HG03342 (cell line): Measurements from ENCODE around the gene TOP3A.

Source experiments
- ATAC-seq: cut with Tn5 transposase; IDR thresholded peaks from one replicate; pipeline ENCODE4 v1.9.1; 2021; ENCODE audit warnings: mild to moderate bottlenecking, moderate library complexity; ENCODE audit not compliant: unreplicated experiment

Gene TOP3A

DNA sequence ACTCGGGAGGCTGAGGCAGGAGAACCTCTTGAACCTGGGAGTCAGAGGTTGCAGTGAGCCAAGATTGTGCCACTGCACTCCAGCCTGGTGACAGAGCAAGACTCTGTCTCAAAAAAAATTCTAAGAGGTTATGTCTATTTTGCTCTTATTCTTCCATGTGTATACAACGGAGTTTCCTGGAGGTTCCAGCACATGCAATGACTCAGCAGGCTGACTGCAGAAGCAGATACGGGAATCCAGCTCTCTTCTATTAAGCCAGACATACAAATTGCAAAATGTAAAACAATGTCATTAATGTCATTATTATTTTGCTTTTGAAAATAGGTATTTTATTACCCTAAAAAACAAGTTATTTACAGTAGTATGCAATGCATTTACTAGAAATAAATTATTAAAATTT lies 35.9 kb downstream of the TOP3A start:
- no peak for ATAC-seq

DNA sequence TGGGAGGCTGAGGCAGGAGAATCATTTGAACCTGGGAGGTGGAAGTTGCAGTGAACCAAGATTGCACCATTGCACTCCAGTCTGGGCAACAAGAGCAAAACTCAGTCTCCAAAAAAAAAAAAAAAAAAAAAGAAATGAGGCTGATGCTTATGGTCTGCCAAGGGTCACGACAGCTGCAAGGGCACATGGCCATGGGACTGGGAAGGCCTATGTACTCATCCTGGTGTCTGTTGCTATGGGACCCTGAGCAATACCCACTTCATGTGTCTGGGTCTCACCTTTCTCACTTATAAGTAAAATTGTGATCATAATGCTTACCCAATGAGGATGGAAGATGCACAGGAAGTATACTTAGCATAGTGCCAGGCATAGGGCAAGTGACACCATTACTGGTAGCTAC lies 37.7 kb downstream of the TOP3A start:
- no peak for ATAC-seq

DNA sequence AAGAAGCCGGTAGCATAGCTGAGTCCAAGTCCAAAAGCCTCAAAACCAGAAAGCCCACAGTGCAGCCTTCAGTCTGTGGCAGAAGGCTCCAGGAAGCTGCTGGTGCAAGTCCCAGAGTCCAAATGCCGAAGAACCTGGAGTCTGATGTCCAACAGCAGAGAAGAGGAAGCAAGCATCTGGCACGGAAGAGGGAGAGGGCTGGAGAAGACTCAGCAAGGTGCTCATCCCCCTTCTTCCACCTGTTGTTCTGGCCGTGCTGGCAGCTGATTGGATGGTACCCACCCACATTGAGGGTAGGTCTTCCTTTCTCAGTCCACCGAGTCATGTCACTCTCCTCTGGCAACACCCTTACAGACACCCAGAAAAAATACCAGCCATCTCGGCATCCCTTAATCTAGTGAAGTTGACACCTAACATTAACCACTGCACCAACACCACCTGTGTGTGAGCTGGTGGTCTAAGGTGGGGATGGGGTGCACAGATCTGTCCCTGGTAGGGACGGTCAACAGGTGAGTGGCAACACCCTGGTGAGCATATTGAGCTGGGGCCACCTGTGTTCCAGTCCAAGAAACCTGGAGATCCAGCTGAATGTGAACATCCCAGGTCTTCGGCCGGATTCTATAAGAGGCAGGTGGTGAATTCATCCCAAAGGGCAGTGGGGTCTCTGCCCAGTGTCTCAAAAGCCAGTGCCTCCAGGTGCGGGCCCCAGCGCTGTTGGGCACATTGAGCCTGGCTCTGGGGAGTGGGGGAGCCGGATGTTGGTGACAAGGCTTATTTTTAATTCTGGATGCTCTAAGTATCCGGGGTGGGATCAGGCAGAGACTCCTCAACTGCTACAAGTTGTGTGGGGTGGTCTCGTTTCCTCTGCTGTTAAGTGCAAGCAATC lies 44.5 kb downstream of the TOP3A start:
- no peak for ATAC-seq

DNA sequence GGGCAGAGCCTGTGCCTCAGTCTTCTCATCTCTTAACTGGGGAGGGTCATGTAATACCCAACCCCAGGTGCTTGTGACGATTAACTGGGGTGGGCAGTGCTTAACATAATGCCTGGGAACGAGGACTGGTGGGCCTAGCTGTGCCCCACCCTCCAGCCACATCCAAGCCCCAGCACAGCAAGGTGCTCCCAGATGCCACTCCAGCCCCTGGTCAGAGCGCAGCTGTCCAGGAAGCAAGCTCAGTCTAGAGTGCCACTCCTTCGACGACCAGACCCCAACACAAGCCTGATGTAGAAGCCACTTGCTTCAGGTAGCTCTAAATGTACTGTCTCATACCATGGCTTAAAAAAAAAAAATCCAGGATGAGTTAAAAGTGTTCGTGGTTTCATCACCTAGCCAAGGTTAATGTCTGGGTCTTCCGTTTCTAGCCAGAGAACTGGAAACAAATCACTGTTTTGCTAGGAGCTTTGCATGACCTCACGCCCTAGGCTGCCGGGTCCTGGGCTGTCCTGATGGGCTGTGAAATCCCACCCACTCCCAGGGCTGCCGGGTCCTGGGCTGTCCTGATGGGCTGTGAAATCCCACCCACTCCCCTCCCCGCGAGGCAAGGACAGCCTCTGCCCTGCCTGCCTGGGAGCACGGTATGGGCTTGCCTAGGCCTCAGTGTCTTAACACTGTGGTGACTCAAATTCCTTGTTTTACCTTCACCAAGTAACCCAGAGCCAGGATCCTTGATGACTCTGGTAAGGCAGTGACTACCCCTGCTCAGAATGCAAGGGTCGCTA lies 46.7 kb downstream of the TOP3A start:
- ATAC-seq: no peak

DNA sequence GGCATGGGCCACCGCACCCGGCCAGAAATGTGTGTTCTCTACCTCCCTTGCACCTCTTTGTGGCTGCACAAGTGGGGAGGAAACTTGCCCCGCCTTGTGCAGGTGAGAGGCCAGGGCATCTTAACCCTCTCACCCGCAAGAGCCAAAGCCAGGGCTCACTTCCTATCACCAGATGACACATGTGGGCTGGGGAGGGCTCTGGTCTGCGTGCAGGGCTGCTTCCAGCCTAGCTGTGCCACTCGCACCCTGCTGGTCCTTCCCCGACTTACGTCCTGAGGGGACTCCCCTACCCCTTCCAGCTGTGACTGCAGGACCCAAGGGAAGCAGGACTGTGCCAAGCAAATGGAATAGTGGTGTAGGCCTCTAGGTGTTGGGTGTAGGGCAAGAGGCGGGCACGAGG lies 47.4 kb downstream of the TOP3A start:
- no peak for ATAC-seq

DNA sequence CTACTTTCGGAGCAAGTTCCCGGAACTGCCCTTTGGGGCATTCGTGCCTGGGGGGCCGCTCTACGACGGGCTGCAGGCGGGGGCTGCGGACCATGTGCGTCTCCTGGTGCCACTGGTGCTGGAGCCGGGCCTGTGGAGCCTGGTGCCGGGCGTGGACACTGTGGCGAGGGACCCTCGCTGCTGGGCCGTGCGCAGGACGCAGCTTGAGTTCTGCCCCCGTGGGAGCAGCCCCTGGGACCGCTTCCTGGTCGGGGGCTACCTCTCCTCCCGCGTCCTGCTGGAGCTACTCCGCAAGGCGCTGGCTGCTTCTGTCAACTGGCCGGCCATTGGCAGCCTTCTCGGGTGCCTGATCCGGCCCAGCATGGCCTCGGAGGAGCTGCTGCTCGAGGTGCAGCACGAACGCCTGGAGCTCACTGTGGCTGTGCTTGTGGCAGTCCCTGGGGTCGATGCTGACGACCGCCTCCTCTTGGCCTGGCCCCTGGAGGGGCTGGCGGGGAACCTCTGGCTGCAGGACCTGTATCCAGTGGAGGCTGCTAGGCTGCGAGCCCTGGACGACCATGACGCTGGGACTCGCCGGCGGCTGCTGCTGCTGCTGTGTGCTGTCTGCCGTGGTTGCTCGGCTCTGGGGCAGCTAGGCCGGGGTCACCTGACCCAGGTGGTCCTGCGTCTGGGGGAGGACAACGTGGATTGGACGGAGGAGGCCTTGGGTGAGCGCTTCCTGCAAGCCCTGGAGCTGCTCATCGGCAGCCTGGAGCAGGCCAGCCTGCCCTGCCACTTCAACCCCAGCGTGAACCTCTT lies 50.7 kb downstream of the TOP3A start:
- no peak for ATAC-seq

DNA sequence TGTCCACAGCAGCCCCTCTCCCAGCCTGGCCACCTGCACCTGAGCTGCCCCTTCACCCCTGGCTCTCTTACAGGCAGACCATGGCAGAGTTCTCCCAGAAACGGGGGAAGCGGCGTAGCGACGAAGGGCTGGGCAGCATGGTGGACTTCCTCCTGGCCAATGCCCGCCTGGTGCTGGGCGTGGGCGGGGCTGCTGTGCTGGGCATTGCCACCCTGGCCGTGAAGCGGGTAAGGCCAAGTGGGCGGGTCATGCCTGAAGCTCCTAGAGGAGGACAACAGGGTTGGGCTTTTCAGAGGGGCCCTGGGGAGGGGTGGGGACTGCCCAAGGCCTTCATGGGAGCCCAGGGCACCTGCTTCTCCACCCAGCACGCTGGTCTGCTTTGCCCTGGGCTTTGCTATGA lies 52.2 kb downstream of the TOP3A start:
- no peak for ATAC-seq

DNA sequence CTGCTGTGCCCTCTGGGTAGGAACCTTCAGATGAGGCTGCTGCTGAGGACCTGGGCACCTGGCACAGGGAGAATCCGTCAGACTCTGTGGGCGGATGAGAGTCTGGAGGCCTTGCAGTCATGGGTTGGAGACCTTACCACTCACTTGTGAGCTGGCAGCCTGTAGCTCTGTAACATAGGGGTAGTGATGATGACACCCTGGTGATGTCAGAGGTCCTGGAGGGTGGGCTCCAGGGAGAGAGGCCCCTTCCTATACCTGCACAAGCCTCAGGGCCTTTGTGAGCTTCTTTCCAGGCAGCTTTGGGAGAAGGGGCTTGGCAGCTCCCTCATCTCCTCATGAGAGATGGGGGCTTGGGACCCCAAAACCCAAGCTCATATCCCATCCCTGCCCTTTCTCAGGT lies 52.7 kb downstream of the TOP3A start:
- no peak for ATAC-seq

DNA sequence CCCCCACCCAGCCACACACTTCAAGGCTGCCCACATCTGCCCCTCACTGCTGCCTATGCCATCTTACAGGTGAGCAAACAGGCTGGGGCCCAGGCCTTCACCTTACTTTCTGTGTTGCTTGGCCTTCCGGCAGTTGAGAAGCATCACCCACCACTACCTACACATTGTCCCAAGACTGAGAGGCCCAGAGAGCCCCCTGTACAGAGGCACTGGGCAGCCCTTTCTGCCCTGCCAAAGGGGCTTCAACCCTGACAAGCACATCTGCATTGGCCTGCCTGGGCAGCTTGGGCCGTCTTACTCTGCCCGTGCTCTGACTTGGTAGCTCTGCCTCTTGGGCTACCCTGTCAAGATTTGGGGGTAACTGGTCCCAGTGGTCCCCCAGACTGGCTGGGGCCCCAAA lies 53.1 kb downstream of the TOP3A start:
- ATAC-seq: no peak

DNA sequence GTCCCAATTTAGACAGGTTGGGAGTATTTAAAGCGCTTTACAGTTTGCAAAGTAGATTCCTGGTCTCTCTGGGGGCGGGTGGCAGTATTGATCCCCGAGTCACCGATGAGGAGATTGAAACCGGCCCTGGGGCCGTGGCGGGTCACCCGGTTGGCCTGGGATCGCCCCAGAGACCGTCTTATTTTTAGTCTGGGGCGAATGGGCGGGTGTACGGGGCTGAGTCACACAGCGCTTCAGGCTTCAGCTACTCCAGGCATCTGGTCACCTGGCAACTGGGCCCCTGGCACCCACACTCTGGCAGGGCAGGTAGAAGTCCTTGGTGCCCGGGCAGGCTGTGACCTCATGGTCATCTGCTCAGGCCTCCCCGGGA lies 53.7 kb downstream of the TOP3A start:
- peak; percentile 10 for ATAC-seq

DNA sequence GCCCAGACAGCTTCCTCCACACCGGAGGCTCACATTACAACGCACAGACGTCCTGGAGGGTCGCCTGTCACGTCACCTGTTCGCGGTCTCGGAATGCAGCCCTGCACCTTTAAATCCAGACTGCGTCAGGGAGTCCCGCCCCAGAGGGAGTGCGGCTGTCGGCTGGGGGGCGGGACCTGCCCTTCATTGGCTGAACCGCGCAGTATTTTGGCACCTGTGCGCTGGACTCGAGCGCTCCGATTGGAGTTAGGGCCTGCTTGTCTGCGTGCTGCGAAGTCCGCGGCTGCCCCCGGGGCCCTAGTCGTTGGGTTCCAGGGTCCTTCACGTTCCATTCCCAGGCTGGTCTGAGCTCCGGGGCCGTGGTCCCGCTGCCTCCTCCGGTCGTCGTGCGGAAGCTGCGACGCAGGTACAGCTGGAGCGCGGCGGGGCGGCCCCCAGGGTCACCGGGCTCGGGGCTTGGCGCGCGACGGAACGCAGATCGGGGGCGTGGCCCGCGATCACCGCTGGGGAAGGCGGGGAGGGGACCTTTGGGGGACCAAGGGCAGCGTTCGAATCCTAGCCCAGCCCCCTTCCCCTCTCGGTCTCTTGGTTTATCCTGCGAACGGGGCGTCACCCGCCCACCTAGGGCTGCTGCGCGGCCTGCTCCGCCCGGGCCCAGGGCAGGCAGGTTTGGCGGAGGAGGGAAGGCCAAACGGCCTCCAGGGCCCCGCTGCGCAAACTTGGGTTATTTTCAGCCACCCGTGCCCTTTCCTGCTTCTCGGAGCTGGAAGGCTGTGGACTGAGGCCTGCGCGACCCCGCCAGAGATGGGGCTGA lies 54.3 kb downstream of the TOP3A start, which contains the start of gene MIEF2:
Gene MIEF2 (plus strand): TSS at position 331 of the 814 bp plus-strand sequence. CDS start 2,059 bp downstream, outside the sequence.
- peak; percentile 79 for ATAC-seq

DNA sequence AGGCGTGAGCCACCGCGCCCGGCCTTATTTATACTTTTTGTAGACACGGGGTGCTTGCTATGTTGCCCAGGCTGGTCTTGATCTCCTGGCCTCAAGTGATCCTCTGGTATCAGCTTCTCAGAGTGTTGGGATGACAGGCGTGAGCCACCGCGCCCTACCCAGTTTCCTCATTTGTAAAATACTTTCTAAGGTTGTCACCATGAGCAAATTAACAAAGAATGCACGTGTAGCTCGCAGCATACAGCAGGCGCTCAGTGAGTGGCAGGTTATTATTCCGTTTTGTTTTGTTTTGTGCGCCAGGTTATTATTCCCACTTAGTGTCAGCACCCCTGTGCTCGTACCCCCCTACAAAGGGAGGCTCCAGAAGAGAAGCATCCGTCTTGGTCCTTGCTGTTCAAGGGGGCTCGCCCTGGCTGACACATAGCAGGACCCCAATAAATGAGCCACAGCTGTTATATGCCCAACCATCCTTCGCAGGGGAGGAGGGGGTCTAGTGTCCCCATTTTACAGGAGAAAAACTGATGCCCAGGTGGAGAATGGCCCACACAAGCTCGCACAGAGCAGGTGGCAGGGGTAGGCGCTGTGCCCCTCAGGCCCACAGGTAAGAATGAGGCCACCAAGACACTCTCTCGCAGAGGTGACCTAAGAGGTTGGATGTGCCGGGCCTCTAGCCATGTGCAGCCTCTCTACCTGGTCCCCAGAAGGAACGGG lies 55.0 kb downstream of the TOP3A start:
- ATAC-seq: no peak

DNA sequence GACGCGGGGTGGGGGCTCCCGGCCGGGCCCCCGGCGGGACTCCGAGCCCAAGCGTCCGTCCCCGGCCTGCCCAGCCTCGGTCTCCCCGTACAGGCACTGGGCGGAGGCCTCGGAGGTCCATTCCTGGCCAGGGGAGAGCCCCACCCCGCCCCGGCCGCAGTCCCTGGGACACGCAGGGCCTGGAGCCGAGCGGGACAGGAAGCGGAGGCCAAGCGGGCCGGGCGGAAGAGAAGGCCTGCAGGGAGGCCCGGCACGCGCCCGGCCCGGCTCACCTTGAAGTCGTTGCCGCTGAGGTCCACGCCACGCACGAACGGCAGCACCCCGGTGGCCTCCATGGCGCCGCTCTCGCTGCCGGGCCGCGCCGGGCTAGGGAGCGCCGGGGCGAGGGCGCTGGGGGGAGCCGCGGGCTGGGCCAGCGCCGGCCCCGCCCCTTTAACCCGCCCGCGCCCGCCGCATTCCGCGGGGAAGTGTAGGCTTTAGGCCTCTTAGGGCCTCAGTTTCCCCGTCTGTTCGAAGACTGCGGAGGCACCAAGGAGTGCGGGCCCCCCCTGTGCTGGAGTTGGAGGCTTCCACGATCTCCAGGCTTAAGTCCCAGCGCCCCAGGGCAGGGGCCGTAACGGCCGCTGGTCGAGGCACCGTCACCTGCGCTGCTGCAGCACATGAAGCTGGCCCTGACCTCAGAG lies 56.3 kb downstream of the TOP3A start, which contains the start of gene FLII:
Gene FLII (minus strand): TSS at position 383 of the 683 bp plus-strand sequence. CDS start 48 bp downstream, at position 335.
- peak; percentile 26 for ATAC-seq

DNA sequence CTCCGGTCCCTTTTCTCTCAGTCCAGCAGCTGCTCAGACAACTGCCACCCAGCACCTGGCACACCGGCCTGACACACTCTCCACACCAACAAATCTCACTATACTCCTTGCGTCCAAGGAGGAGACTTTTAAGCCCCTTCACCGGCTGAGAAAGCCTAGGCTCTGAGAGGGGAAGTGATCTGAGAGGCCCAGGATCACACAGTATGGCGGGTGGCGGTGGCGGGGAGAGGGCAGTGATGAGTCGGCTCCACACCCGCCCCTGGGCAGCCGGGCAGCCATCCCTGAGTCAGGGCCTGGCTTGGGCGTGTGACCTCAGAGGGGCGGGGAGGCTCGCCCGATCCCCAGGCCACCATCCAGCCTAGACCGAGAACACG lies 56.8 kb downstream of the TOP3A start:
- ATAC-seq: no peak

DNA sequence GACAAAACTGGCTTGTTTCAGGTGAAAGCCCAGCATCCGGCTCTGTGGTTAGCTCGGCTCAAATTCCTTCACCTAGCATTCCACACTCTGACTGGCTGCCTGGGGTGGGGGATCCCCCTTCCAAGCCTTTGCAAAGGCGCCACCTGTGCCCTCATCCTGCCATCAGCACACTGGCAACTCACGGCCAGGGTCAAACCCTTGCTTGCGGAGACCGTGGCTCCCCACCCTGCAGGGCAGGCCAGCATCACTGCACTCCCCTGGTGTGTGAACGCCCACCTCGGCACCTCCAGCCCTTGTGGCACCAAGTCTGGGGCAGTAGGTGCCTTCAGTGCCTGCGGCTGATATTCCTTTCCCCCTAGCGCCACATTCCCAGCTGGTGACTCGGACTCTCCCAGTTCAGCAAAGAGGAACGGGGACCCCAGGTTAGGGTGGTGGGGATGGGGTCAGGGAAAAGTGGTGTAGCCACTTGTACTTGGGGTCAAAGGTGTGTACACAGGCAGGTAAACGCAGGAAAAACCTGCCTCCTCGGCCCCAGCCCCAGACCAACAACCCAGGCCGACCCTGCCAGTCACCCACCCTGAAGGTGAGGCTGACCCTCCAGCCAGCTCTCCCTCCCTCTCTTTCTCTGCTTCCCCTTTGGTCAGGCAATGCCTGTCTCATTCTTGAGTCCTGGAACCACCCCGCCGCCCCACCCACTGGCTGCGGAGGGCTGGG lies 57.4 kb downstream of the TOP3A start:
- no peak for ATAC-seq

DNA sequence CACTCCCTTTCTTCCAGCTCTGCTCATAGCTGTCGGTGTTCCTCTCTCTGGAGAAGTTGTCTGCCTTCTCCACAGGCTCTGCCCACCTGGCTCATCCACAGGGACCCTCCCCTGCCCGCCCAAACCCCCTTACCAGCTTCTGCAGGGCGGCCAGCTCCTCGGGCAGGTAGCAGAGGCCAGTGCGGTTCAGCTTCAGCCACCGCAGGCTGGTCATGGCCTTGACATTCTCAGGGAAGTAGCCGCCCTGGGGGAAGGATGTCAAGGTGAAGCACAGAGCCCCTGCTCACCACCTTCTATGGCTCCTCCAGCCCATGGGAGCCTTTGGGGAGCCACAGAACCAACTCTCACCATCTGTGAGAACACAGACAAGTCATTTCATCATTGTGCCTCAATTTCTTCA lies 58.0 kb downstream of the TOP3A start:
- no peak for ATAC-seq

DNA sequence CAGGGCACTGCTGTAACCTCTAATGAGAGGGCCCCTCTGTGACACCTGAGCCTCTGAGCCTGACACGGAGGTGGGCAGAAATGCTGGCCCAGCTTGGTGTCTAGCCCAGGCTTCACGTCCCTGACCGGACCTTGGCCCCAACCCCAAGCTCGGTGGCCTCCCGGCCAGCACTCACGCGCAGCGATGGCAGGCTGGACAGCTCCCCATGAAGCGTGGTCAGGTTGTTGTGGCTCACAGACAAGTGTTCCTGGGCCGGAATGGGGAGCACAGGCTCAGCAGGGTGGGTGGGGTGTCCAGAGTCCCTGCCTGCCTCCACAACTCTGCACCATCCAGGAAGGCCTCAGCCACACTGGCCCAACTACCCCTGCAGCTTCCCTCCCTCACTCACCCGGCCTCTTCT lies 58.4 kb downstream of the TOP3A start:
- no peak for ATAC-seq

DNA sequence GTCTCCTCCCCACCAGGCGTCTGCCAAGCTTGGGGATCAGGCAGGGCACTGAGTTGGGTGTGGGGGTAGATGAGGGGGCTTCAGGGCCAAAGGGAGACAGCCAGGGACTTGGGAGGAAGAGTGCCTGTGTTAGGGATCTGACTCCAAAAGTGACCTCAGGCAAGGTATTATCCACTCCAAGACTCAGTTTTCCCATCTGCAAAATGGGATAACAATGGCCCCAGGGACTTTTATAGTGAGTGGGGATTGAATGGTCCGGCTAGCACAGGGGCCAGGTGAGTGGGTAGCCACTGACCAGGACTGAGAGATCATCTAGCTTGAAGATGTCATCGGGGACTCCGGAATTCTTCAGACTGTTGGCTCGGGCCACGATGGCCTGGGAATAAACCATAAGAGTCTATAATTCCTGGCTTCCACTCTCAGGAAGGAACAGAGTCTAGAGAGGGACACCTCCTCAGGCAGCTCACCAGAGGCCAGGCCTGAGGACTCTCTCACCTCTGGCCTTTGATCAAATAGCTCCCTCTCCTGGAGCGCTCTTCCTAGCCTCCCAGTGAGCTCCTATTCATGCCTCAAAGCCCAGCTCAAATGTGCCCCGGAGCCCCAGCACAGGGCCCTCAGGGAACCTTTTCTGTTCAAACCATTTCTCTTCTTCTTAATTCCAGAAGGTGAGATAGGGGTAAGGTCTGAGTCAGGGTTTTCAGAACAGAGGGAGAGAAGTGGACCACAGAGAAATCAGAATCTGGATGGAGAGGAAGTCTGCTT lies 59.7 kb downstream of the TOP3A start:
- no peak for ATAC-seq
